Measurements from ENCODE around the gene C1RL. TPM values are rescaled to one million over a fixed set of nuclear protein-coding genes. Genes with fewer than 3 reads are reported as not detected.

The C1RL gene
- total RNA-seq, 4 donors from 2014 or later = 66.2 to 114 (median 95.8) TPM

DNA sequence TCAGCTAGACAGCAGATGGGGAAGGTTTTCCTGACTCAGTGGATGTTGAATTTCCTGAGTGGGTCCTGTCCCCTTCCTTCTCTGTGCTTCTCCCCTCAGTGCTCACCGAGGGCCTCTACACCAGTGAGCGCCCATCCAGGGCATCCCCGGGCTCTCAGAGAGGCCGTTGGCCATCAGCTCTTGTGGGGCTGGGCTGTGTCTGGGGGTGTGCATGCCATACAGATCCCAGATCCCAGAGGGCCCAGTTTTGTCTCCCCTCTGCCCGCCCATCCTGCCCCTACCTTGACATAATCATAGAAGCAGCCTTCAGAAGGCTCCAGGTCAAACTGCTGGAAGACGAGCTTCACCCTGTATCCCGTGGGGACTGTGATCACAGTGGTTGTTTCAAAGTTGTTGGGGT lies 17.8 kb downstream of the C1RL start:
- TF ChIP-seq, protein P1, sequence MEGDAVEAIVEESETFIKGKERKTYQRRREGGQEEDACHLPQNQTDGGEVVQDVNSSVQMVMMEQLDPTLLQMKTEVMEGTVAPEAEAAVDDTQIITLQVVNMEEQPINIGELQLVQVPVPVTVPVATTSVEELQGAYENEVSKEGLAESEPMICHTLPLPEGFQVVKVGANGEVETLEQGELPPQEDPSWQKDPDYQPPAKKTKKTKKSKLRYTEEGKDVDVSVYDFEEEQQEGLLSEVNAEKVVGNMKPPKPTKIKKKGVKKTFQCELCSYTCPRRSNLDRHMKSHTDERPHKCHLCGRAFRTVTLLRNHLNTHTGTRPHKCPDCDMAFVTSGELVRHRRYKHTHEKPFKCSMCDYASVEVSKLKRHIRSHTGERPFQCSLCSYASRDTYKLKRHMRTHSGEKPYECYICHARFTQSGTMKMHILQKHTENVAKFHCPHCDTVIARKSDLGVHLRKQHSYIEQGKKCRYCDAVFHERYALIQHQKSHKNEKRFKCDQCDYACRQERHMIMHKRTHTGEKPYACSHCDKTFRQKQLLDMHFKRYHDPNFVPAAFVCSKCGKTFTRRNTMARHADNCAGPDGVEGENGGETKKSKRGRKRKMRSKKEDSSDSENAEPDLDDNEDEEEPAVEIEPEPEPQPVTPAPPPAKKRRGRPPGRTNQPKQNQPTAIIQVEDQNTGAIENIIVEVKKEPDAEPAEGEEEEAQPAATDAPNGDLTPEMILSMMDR (IDR thresholded peaks at IDR 0.05; ENCODE audit: low read depth) = no peak

DNA sequence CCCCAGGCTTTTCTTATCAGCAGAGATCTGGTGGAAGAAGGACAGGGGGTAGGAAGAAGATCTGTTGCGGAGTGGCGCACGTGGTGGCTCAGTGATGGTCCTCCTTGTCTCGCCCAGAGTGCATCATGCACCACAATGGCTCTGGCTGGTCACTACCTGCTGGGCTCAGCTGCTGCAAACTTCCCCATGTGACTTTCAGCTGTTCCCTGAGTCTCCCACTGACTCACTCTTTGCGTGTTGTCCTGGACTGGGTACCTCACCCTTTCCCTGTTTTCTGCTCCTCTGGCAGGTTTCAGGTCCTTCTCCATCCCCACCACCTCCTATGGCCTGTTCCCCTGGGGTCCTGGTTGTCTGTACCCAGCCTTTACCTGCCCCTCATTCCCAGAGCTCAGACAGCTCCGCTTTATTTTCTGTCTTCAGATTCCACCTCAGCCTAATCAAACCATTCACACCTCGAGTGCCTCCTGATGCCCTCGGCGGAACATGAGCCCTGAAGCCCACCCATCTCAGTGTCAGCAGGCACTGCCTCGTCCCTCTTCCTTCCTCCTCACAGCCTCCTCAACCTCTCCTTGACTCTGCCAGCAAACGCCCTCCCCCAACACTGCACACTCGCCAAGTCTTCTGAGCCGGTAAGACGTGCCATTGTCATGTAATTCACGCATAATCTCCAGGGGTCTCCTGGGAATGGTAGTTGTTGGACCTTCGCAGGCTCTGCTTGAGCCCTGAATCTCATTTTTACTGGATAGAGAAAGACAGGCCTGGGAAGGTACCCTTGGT lies 18.6 kb downstream of the C1RL start:
- TF ChIP-seq, protein P1 (IDR thresholded peaks at IDR 0.05; ENCODE audit: low read depth) = no peak

DNA sequence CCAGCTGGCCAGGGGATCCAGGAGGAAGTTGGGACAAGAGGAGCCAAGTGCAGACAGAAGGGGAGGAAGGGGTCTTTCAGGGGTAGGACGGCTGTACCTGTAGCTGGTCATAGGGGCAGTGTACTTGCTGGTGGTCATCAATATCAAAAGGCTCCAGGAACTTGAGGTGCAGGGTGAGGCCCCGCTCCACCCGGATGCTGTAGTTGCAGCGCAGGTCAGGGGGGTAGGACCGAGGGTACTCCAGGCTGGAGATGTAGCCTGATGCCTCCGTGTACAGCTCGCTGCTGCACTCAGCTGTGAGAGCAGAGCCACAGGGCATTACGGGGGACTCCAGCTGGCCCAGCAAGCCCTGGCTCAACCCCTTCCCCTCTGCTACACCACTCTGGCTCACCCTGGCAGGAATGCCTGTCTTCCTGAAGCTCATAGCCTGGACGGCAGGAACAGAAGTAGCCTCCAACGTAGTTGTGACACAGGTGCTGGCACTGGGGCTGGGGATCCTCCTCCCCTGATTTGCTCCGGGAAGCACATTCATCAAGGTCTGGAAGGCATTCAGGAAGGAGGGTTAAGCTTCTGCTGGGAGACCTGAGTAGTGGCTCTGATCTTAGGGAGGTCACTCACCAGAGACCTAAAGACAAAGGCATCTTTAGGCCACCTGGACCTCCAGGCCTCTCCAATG lies 19.7 kb downstream of the C1RL start:
- TF ChIP-seq, protein P1 (IDR thresholded peaks at IDR 0.05; ENCODE audit: low read depth) = no peak

DNA sequence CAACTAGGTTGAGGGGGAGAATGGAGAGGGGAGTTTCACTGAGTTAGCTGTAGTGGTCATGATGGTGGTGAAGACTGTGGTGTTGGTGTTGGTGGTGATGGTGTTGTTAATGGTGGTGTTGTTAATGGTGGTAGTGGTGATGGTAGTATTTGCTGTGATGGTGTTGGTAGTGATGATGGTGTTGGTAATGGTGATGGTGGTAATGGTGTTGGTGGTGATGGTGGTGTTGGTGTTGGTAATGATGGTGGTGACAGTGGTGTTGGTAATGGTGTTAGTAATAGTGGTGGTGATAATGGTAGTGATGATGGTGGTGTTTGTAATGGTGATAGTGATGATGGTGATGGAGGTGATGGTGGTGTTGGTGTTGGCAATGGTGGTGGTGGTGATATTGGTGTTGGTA lies 25.9 kb downstream of the C1RL start:
- TF ChIP-seq, protein P1 (IDR thresholded peaks at IDR 0.05; ENCODE audit: low read depth) = no peak

DNA sequence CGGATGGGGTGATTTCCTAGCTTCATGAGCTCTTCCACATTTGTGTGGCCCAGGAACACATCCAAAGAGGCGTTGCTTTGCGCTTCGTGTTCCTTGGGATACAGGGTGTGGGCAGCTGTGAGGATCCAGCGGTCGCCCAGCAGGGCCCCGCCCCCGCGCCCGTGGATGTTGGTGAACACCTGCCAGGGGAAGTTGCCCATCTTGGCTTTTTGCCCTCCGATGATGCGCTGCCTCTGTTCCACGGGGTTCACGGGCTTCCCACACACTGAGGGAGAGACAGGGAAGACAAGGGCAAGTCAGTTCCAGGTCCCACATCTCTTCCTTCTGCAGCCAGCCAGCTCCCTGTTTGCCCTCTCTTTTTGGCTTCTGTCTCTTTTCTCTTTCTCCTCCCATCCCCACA lies 28.0 kb downstream of the C1RL start:
- TF ChIP-seq, protein P1 (IDR thresholded peaks at IDR 0.05; ENCODE audit: low read depth) = no peak

DNA sequence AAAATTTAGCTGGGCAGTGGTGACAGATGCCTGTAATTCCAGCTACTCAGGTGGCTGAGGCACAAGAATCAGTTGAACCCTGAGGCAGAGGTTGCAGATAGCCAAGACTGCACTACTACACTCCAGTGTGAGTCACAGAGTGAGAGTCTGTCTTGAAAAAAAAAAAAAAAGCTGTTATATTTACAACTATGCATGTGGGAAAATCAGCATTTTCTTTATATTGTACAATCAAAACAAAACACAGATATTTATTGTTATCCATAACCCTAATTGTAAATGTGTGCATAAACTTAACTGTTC lies 29.2 kb downstream of the C1RL start:
- TF ChIP-seq, protein P1 (IDR thresholded peaks at IDR 0.05; ENCODE audit: low read depth) = no peak

DNA sequence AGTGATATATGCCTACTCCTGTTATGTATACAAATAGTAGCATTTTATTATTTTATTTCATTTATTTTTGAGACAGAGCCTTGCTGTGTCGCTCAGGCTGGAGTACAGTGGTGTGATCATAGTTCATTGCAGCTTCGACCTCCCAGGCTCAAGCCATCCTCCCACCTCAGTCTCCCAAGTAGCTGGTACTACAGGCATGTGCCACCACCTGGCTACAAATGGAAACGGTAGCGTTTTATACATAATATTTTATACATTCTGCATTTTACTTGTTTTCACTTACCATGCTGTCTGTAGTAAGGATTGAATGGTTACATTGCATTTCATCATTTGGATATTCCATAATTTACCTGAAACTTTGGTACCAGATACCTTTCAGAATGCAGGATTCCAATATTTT lies 30.9 kb downstream of the C1RL start:
- TF ChIP-seq, protein P1 (IDR thresholded peaks at IDR 0.05; ENCODE audit: low read depth) = no peak
